HG03280 (cell line): ENCODE data around the gene HIF1A.

ENCODE experiments used
- ATAC-seq: cut with Tn5 transposase; IDR thresholded peaks from one replicate; pipeline ENCODE4 v1.9.1; 2021; ENCODE audit warnings: mild to moderate bottlenecking, moderate library complexity; ENCODE audit not compliant: unreplicated experiment

The HIF1A gene

DNA sequence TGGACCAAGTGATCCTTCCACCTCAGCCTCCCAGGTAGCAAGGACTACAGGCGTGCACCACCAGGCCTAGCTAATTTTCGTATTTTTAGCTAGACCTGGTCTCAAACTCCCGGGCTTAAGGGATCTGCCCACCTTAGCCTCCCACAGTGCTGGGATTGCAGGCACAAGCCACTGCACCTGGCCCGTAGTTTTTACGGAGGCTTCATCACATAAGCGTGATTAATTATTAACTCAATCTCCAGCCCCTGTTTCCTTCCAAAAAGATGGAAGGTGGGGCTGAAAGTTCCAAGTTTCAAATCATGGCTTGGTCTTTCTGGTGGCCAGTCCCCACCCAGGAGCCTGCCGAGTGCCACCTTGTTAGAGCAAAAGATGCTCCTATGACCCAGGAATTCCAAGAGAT is 22.5 kb upstream of the HIF1A start:
- ATAC-seq, result no peak

DNA sequence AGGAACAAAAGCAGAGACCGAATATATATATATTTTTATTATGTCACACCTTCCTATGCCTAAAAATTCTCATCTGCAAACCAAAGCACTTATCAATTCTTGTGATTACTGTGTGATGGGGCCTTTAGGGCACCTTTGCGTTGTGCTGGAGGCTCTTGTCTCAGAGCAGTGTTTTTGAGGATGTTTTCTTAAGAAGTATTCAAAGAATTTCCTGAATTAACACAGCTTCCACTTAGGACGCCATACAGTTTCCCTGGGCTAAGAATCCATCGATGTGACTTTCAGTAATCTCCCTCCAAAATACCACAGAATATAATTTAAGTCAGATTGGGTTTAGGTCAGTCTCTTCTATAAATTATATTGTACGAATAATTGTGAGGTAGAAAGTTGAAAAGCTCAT is 22.0 kb upstream of the HIF1A start:
- no peak for ATAC-seq

DNA sequence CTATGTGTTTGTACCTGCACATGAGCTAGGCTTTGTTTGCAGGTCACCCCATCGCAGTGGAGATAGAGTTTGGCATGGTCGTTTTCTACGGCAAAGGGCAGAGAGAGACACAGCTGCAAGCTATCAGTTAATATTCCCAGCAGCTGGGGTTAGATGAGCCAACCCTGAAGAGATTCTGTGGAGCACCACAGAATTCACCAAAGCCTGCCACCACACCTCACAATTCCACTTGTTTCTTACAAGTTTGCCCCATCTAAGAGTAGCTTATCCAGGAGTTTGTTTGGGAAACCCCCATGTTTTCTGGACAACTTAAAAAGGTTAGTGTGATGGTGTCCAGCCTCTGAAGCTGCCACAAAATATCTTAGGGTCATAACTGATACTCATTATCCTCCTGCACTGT is 20.0 kb upstream of the HIF1A start:
- no peak for ATAC-seq

DNA sequence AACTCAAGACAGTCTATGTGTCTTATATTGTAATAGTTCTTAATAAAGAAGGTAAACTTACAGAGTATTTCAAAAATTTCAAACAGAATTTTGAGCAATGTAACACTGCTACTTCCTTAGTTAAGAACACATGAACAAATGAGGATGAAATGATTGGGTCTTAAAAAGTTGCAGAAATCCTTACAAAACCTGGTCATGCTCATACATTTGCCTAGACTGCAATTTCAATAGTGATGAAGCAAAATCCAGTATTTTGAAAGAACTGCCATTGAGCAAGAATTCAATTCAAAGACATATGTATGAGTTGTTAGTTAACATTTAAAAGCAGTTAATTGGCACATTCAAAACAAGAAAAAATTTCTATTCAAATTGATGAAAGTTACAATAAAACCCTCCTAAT is 17.8 kb upstream of the HIF1A start:
- ATAC-seq, result no peak

DNA sequence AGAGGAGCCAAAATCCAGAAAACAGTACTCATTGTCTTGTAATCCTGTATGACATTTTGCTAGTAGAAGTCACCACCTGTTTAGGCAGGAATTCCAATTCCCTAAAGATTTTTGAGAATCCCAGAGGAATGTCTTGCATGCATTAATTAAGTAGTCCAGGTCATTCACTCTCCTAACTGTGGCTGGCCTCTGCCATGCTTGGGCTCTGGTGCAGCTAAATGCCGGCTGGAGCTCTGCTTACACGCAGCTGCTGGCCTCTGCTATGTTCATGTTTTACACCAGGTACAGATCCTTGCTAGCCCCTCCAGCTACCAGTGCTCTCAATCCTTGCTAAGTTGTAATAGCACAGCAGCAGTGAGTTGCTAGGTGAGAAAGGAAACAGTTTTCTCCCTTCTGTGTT is 16.3 kb upstream of the HIF1A start:
- no peak for ATAC-seq

DNA sequence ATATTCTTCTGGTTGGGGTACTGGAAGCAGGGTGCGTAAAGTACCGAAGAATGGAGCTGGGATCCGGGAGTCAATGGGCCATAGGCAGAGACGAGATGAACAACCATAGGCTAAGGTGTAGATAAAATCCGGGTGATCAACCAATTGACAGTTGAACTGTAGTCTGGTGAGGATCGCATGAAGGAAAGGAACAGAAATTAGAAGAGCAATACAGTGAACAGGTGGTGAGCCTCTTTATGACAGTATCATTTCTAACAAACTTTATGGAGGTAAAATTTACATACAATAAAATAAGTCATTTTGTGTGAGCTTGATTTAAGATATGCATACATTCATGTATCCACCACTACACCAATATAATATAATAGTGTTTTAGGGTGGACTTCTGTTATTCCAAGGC is 13.9 kb upstream of the HIF1A start:
- no peak for ATAC-seq

DNA sequence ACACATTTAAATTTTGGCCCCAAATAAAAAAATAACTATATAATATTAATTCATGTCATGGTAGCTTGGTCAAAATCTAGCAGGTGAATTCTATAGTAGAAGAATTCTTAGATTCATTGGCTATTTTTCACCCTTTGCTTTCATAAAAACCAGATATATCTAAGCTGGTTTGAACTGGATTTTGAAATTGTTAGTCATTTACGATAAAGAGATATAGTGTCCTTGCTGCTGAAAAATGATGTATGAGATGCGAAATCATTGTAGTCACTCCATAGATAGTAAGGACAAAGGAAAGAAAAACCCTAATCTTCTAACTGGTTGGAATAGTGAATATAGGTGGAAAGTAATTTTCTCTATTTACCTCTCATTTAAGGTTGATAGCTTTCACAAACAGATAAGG is 12.2 kb upstream of the HIF1A start:
- ATAC-seq, result no peak

DNA sequence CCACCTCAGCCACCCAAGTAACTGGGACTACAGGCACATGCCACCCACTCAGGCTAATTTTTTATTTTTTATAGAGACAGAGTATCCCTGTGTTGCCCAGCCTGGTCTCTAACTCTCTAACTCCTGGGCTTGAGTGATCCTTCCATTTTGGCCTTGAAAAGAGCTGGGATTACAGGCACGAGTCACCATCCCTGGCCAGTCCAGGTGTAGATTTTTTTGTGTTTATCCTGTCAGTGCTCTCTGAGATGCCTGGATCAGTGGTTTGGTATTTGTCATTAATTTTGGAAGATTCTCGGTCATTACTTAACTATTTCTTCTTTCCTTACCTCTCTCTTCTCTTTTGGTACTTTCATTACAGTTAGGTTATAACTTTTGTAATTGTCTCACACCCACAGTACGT is 5.3 kb upstream of the HIF1A start:
- ATAC-seq, result no peak

DNA sequence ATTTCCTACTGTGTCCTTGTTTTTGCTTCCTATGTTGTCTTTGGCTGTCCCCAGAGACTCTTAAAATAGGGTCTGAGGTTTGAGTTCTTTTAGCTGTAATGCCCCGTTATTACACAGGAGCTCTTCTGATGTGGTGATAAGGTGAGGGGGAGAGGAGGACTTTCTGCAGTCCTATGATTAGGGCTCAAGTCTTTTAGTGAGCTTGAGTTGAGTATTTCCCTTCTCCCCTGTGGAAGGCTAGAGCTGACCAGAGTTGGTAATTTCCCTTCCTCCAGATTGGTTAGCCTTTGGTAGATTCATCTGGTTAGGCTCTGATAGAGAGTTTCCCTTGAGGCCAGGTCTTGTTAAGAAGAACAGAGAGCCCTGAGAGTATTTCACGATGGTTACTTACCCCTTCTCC is 4.3 kb upstream of the HIF1A start:
- no peak for ATAC-seq

DNA sequence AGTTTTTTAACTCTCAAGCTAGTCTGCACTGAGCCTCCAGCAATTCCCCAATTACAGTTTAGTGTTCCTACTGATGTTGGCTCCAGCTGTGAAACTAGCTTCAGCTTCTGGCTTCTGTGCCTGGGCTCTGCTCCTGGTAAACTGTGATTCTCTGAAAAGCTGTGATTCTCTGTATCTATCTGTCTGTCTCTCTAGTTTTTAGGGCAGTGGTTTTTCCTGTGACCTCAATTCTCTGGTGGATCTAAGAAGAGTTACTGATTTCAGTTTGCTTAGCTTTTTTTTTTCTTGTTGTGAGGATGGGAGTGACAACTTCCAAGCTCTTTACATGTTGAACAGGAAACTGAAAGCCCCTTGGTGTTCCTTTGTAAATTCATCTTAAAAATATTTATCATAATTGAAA is 3.8 kb upstream of the HIF1A start:
- ATAC-seq, result no peak

DNA sequence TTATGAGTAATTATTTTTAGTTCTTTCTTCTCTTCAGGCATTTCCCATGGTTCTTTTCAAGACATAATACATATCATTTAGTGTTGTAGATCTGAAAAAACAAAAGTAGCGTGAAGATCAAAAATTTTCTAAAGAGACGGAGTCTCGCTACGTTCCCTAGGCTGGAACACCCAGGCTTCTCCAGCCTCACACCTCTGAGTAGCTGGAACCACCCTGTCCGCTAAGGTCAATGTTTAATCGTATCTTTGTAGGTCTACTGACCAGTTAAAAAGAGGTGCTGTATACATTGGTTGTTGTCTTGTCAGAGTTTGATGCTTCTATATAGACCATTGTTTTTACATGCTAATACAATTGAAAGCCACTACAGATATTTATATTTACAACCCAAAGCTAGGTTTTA is 1.3 kb upstream of the HIF1A start:
- ATAC-seq, result no peak

DNA sequence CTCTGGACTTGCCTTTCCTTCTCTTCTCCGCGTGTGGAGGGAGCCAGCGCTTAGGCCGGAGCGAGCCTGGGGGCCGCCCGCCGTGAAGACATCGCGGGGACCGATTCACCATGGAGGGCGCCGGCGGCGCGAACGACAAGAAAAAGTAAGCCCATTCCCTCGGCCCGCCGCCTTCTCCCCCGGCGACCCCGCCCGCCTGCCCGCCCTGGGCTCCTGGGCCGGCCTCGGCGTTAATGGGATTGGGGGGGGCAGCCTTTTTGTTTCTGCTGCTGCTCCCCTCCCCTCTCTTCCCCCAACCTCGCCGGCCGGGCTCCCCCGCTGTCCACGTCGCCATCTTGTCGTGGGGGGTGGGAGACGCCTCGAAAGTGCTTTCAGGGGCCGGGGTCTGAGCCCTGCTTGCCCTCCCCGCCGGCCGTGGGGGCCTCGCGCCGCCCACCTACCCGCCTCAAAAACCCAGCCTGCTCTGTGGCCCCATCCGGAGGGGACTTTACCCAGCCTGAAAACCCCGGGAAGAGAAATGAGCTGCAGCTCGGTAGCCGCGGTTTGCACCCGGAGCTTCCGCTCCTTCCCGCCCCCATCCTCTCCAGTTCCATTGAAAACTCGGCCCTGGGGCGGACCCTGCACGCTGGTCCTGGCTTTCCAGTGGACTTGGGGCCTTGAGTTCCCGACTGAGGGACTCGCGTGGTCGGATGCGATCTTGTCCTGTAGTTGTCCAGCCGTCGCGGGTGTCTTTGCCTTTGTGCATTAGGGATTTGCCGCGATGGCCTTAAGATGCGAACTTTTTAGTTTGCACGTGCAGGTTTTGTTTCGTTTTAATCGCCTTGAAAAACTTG is 598 bp downstream of the HIF1A start:
- peak; percentile 1 for ATAC-seq

DNA sequence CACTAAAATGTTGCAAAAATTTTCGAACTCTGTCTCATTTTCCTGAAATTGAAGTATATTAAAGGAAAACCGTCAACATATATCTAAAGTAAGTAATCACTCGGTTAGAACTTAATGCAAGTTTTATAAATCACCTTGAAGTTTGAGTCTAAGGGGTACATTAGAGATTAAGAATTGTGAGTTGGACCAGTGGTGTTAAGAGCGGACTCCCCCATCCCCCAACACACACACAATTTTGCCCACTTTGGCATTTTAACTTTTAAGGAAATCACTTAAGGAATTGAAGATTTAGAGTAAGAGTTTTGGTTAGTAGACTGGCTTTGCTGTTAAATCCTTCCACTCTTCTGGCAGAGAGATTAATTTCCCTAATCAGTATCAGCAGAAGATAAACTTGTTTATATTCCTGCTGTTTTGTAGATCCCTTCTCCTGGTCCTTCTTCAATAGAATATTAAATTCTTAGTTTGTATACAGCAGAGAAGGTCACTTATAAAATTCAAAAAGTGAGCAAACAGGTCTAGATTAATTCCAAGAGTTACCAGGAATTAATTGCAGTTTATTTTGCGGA is 1.5 kb downstream of the HIF1A start:
- no peak for ATAC-seq

DNA sequence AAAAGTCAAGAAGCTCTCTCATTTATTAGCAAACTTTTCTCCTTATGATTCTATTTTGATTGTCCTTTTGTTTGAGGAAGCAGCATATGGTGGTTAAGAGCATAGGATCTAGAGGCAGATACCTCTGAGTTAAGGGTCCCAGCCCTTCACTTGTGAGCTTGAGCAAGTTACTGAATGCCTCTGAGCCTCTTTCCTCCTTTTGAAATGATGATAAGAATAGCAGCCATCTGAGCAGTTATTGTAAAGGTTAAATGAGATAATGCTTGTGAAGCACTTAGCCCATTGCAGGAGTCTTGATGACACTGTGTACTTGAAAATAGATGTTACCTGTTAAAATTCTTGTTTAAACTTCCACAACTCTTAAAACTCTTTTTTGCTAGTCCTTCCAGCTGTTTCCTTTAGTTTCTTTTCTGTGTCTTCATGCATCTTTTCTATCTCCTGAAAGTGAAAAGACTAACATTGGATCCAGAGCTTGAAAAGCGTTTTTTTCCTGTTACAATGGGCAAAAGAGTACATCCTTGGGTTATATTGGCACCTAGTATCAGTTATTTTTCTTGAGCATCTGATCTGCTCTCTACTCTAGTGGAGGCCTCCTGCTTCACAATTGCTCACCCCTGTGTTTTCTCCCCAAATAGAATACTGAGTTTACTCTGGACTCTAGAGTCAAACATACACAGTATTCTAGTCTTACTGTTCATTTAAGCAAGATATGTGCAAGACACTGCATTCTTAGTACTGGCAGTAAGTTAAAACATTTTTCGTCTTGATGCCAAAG is 3.1 kb downstream of the HIF1A start:
- ATAC-seq, result no peak

DNA sequence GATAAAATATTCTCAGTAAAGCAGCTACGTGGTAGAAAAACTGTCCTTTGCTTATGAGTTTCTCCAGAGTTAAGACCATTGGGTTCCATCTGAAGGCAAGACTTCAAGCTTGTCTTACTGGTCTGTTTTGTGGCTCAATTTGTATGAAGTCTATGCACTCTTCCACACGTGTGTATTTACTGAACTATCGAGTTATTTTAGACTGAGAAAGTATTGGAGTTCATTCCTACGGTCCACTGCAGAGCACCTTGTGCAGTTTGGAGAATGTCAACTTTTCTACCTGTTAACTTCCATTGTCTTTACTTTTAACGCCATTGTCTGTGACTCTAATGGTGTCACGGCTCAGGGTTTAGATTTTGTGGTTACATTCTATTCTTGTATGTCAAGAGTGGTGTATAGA is 3.7 kb downstream of the HIF1A start:
- no peak for ATAC-seq

DNA sequence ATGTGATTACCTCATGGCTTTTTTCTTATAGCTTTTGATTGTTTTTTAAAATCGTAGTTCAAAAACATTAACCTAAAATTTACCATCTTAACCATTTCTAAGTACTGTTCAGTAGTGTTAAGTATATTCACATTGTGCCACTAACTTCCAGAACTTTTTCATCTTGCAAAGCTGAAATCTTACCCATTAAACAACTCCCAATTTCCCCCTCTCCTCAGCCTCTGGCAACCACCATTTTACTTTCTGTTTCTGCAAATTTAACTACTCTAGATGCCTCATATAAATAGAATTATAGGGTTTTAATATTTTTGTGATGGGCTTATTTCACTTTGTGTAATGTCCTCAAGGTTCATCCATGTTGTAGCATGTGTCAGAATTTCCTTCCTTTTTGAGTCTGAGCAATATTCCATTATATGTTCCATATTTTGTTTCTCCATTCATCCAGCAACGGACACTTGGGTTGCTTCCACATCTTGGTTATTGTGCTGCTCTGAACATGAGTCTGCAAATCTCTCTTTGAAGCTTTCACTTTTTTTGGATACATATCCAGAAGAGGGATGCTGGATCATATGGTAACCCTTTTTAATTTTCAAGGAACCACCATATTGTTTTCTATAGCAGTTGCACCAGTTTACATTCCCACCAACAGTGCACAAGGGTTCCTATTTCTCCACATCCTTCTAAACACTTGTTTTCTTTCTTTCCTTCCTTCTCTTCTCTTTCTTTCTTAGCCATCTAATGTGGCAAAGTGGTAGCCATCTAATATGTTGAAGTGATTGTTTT is 5.0 kb downstream of the HIF1A start:
- ATAC-seq, result no peak

DNA sequence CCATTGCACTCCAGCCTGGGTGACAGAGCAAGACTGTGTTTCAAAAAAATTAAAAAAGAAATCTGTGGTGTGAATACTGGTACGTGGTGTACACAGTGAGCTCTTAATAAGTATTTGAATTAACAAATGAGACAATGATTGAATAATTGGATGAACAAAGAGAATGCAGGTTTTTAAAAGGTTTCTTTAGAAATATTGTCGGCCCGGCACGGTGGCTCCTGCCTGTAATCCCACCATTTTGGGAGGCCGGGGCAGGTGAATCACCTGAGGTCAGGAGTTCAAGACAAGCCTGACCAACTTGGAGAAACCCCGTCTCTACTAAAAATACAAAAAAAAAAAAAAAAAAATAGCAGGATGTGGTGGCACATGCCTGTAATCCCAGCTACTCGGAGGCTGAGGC is 6.6 kb downstream of the HIF1A start:
- no peak for ATAC-seq

DNA sequence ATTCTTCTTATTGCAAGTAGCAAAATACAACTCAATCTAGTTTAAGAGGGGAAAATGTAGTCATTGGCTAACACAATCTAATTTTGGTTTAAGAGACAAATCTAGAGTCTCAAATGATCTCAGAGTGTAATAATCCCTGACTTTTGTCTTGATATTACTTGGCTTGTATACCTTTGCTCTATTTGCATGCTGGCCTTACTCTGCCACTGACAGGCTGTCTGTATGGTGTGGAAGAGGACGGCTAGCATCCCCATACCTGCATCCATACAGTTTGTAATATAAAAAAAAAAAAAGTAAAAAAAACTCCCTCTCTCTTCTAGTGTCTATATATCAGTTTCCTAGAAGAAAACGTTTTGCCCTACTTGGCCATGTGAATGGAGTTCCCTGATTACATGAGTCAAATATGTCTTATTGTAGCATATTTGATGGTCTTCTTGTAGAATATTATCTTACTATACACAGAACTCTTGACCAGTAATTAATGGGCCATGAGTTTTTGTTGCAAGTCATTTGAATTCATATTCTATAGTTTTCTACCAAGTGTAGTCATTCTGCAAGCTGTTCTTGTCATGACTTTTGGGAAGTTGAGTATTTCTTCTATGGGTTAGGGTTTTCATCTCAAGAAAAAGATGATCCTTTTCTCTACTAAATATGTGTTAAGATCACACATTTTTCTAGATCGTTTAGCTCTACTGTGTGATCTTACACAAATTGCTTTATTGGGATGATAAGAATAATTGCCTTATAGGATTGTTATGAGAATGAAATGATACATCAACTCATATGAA is 8.2 kb downstream of the HIF1A start:
- ATAC-seq, result no peak

DNA sequence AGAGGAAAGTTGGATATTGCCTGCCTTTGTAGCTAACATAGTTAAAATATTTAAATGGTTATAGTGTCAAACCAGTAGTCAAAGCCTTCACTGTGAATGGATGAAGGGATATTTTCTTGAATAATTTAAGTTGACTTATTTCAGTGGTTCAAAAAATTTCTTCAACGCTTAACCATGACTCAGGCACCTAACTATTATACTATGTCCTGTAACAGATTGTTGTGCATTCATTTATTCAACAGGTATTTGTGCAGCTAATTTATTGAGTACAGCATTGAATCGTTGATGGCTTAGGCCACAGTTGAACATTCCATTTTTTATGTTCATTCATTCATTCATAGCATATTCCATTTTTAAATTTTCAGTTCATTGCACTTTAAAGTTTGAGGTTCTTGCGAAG is 9.2 kb downstream of the HIF1A start:
- no peak for ATAC-seq

DNA sequence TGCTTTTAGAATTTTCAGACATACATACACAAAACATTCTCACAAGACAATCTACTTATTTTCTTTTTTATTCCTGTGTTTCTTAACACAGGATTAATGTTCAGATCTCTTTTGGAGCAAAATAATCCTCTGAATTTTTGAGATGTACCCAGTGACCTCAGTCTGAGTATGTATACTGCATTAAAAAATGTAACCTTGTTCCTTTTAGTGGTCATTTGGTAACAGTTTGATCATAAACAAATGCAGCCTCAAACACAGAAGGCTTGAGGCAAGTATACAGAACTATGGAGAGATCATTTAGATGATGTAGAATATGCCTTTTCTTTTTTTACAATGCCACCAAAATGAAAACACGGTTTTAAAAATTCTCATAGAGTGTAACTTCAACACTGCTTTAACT is 9.7 kb downstream of the HIF1A start:
- ATAC-seq, result no peak
